Keratinocyte (primary cell): ENCODE measurements around the gene ITIH1. TPM values are rescaled to one million over a fixed set of nuclear protein-coding genes. Genes with fewer than 3 reads are reported as not detected.

Experiments used
- DNase-seq: peaks from one replicate; pipeline ENCODE4 v3.0.0-alpha.2; 2011; ENCODE audit warnings: low read depth, missing footprints, low spot score
- FAIRE-seq: peaks from 2 replicates; lab custom pipeline; 2011; peaks lifted over from hg19 to GRCh38; lab: Jason Lieb, UNC
- H2AFZ ChIP-seq: 2 replicates; pipeline ENCODE4 v1.6.0; 2012; ENCODE audit warnings: low read length, control low read depth, inconsistent platforms; ENCODE audit not compliant: control insufficient read depth
- H3K27ac ChIP-seq: 2 replicates; pipeline ENCODE4 v1.5.1; 2011; ENCODE audit warnings: low read length; ENCODE audit not compliant: control insufficient read depth, insufficient read depth
- H3K27me3 ChIP-seq: 3 replicates; pipeline ENCODE4 v1.6.0; 2011; ENCODE audit warnings: low read length; ENCODE audit not compliant: control insufficient read depth, insufficient read depth; ENCODE audit errors: extremely low read depth
- H3K36me3 ChIP-seq, 2 experiments: 2 replicates in 1 of 2; 3 replicates in 1 of 2; pipeline ENCODE4 v1.5.1; 2011; ENCODE audit warnings: low read length in 2 of 2, mild to moderate bottlenecking in 1 of 2; ENCODE audit not compliant: control insufficient read depth in 2 of 2, insufficient read depth in 2 of 2; ENCODE audit errors: extremely low read depth in 1 of 2
- H3K4me1 ChIP-seq: 3 replicates; pipeline ENCODE4 v1.5.1; 2011; ENCODE audit warnings: low read length; ENCODE audit not compliant: control insufficient read depth, insufficient read depth; ENCODE audit errors: extremely low read depth
- H3K4me2 ChIP-seq: 3 replicates; pipeline ENCODE4 v1.6.0; 2011; ENCODE audit warnings: low read depth, low read length; ENCODE audit not compliant: control insufficient read depth, insufficient read depth; ENCODE audit errors: extremely low read depth
- H3K4me3 ChIP-seq, 3 experiments: fragments of 200-600 bp in 1 of 3; sonication (generic) in 1 of 3; 2 replicates in 2 of 3; 3 replicates in 1 of 3; pipeline ENCODE4 v1.5.1; 2011 to 2016; ENCODE audit warnings: low read length in 3 of 3, mild to moderate bottlenecking in 3 of 3, control low read depth in 2 of 3, inconsistent platforms in 1 of 3, low read depth in 1 of 3, mixed read lengths in 1 of 3, mixed run types in 1 of 3, moderate library complexity in 1 of 3; ENCODE audit not compliant: control insufficient read depth in 2 of 3, insufficient read depth in 2 of 3; ENCODE audit errors: extremely low read depth in 1 of 3
- H3K79me2 ChIP-seq: 2 replicates; pipeline ENCODE4 v1.6.0; 2012; ENCODE audit warnings: low read length; ENCODE audit not compliant: control insufficient read depth, insufficient read depth
- H3K9ac ChIP-seq: 3 replicates; pipeline ENCODE4 v1.6.0; 2011; ENCODE audit warnings: low read length; ENCODE audit not compliant: control insufficient read depth, insufficient read depth; ENCODE audit errors: extremely low read depth
- H3K9me1 ChIP-seq: 3 replicates; pipeline ENCODE4 v1.6.0; 2011; ENCODE audit warnings: low read length; ENCODE audit not compliant: control insufficient read depth, insufficient read depth; ENCODE audit errors: extremely low read depth
- H3K9me3 ChIP-seq: 2 replicates; pipeline ENCODE4 v1.5.1; 2012; ENCODE audit warnings: low read depth, low read length; ENCODE audit not compliant: control insufficient read depth
- H4K20me1 ChIP-seq: 3 replicates; pipeline ENCODE4 v1.6.0; 2011; ENCODE audit warnings: low read length; ENCODE audit not compliant: control insufficient read depth, insufficient read depth; ENCODE audit errors: extremely low read depth
- CTCF ChIP-seq, 3 experiments: IDR thresholded peaks in 1 of 3; conservative IDR thresholded peaks in 1 of 3; optimal IDR thresholded peaks in 1 of 3; 2 replicates in 2 of 3; 3 replicates in 1 of 3; pipeline versions ENCODE3 to v1.5.1; 2011; ENCODE audit warnings: low read length in 3 of 3, mild to moderate bottlenecking in 3 of 3, moderate library complexity in 2 of 3, control low read depth in 1 of 3, inconsistent platforms in 1 of 3; ENCODE audit not compliant: insufficient read depth in 2 of 3; ENCODE audit errors: extremely low read depth in 1 of 3
- EZH2 ChIP-seq: IDR thresholded peaks from one replicate; pipeline ENCODE4 v1.6.1; 2012; ENCODE audit warnings: inconsistent platforms, mild to moderate bottlenecking, low read length, moderate library complexity
- dilution Hi-C: fragments of 300-500 bp; cut with MboI; formaldehyde crosslinking; loops from one replicate; pipeline ENCODE4 v1.7.0; 2020; ENCODE audit warnings: low sequenced_read_pairs; ENCODE audit not compliant: extremely low pct_ligation_motif_present
- polyA plus RNA-seq, 5 experiments: library from polyadenylated mRNA; depleted of rRNA in 3 of 5; stranded (reverse) in 3 of 5; stranded (forward) in 1 of 5; unstranded in 1 of 5; fragments of >200 nt; gene quantifications; 1 replicate in 1 of 5; 2 replicates in 3 of 5; 3 replicates in 1 of 5; pipeline versions ENCODE4 v1.2.1 to v1.2.3, GENCODE V29; 2011 to 2012; ENCODE audit warnings: missing spikeins in 2 of 5, low read depth in 1 of 5, low replicate concordance in 1 of 5

The ITIH1 gene
- polyA plus RNA-seq, 1 donor (not counting 4 experiments of a cell fraction or from before 2014, with no cell fraction given): not detected

- Histone ChIP-seq H3K27ac (no peak overlapping the region), H3K27me3 (no peaks in the 10 kb centered on the region), H4K20me1 (no peaks in the 10 kb centered on the region), H3K36me3 (peaks cover 9 to 13% of the 10 kb centered on the region in 2 experiments), H3K9me1 (no peaks in the 10 kb centered on the region), H3K4me2 (no peak overlapping the region), H3K79me2 (no peaks in the 10 kb centered on the region), H2AFZ (no peak overlapping the region), H3K4me3 (no peak overlapping the region), H3K4me1 (no peaks in the 10 kb centered on the region), H3K9me3 (no peaks in the 10 kb centered on the region), H3K9ac (no peak overlapping the region)
- FAIRE-seq (no peak), DNase-seq (no peak)
- dilution Hi-C loops: no loop called here
- no peak for TF ChIP-seq CTCF (optimal IDR thresholded peaks at IDR 0.05 in 1 of 3, IDR thresholded peaks at IDR 0.05 in 1 of 3, conservative IDR thresholded peaks at IDR 0.05 in 1 of 3; ENCODE audit: extremely low read depth in 1 of 3, insufficient read depth in 2 of 3, low read length in 3 of 3)
Measured at GRCh38 chr3:52754373-52754772, 23.0 kb upstream of the ITIH1 start.

DNA sequence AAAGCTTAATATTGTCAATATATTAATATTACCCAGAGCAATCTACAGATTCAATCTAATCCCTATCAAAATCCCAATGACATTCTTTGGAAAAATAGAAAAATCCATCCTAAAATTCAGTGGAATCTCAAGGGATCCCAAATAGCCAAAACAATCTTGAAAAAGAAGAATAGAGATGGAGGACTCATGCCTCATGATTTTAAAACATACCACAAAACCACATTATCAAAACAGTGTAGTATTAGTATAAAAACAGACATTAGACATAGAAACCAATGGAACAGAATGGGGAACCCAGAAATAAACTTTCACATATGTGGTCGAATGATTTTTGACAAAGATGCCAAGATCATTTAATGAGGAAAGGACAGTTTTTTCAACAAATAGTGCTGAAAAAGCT, 21.3 kb upstream of the ITIH1 start:
- H3K79me2 ChIP-seq: no peaks in the 10 kb centered on the region
- H3K9ac ChIP-seq: no peak overlapping the region
- no peak for DNase-seq
- no peak overlapping the region for H3K4me3 ChIP-seq
- H2AFZ ChIP-seq: no peak overlapping the region
- H3K9me3 ChIP-seq: no peaks in the 10 kb centered on the region
- H3K4me2 ChIP-seq: no peak overlapping the region
- TF ChIP-seq CTCF (optimal IDR thresholded peaks at IDR 0.05 in 1 of 3, IDR thresholded peaks at IDR 0.05 in 1 of 3, conservative IDR thresholded peaks at IDR 0.05 in 1 of 3; ENCODE audit: extremely low read depth in 1 of 3, insufficient read depth in 2 of 3, low read length in 3 of 3) (no peak), EZH2 (no peak)
- FAIRE-seq: no peak
- H3K27ac ChIP-seq: no peak overlapping the region
- no peaks in the 10 kb centered on the region for H3K9me1 ChIP-seq
- dilution Hi-C loops: no loop called here
- H3K4me1 ChIP-seq: no peaks in the 10 kb centered on the region
- H3K36me3 ChIP-seq: peaks cover 0 to 11% of the 10 kb centered on the region in 2 experiments
- H4K20me1 ChIP-seq: no peaks in the 10 kb centered on the region
- no peaks in the 10 kb centered on the region for H3K27me3 ChIP-seq
